Prostate gland (tissue), 2 donors: Measurements from ENCODE around the gene TOP3B.
"Not testable (repeated sequence)": the region's sequence is repeated elsewhere in the genome, so short reads cannot be mapped to it uniquely, and the experiment has no call there.

Experiments used
- CTCF ChIP-seq, 4 experiments: fragments of 200-600 bp in 2 of 4; fragments of 450-650 bp in 2 of 4; sonication (generic) in 2 of 4; IDR thresholded peaks; 1 replicate in 3 of 4; 2 replicates in 1 of 4; pipeline ENCODE4 v1.5.1; 2016 to 2019; ENCODE audit warnings: antibody characterized with exemption in 4 of 4, mild to moderate bottlenecking in 2 of 4, moderate library complexity in 2 of 4
- POLR2A ChIP-seq: fragments of 450-650 bp; IDR thresholded peaks from one replicate; pipeline ENCODE4 v1.6.1; 2016; ENCODE audit warnings: antibody characterized with exemption, mild to moderate bottlenecking
- POLR2AphosphoS5 ChIP-seq: sonication (generic); formaldehyde crosslinking; IDR thresholded peaks from one replicate; pipeline ENCODE4 v1.6.1; 2017; ENCODE audit warnings: antibody characterized with exemption

- TF ChIP-seq CTCF (IDR thresholded peaks at IDR 0.05); POLR2A; POLR2AphosphoS5: not testable (repeated sequence)
Observed at GRCh38 chr22:21939935-21940334, 42.7 kb downstream of the TOP3B start.
